Pons (tissue), 1 donor: ENCODE data around the gene NTN1.
"Not testable (repeated sequence)": the region's sequence is repeated elsewhere in the genome, so short reads cannot be mapped to it uniquely, and the experiment has no call there.

Experiments used
- DNase-seq: peaks from one replicate; pipeline ENCODE4 v3.0.0-alpha.2; 2016; ENCODE audit warnings: low spot score

The NTN1 gene

DNA sequence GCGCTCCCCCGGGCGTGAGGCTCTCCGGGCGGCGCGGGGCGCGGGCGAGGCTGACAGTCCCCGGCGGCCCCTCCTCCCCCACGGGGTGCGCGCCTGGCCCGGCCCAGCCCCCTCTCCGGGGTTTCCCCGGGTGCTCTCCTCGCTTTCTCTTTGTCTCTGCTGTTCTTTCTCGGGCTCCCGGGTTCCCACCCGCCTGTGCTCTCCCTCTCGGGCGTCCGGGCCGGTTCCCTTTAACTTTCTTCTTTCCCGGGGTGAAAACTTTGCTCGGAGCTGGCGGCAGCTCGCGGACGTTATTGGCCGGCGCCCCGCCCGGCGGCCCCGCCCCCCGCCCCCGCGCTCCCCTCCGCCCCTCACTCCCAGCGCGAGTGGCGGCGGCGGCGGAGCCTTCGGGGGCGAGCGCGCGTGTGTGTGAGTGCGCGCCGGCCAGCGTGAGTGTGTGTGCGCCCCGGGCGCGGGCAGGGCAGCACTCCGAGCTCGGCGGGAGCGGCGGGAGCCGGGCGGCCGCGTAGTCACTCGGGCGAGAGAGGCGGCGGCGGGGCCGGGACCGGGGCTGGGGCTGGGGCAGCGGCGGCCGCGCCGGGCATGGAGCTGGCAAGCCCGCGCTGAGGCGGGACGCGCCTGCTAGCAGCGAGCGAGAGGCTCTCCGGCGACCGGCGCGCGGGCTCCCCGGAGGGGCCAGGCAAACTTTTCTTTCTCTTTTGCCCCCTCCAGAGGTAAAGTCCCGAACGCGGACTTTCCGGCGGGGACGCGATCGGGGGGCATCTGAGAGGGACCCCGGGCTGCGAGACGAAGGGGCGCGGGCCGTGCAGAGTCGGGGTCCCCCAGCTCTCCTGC is at the start of gene NTN1:
Gene NTN1, plus strand, starts transcription at position 353 of the 834 bp plus-strand sequence. CDS start 864 bp downstream, outside the sequence.
- DNase-seq: no peak

DNA sequence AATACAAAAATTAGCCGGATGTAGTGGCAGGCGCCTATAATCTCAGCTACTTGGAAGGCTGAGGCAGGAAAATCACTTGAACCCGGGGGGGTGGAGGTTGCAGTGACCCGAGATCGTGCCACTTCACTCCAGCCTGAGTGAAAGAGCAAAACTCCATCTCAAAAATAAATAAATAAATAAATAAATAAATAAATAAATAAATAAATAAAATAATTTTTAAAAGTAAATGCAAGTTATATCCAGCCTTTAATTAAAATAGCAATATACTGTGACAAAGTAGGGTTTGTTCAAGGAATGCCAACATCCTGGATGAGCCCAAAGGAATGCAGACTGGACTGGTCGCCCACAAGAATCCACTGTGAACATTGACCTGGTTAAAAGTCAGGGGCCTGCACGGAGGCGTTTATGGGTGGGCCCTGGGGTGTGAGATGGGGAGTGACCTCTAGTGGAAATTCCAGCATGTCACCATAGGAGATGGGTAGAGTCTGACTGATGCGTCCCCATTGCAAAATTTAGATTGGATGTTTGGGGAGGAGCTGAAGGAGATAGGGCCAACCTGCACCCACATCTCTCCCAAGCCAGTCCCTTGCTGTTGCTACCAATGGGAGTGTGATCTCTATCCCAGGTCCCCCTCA is 46.1 kb upstream of the NTN1 start:
- no peak for DNase-seq

DNA sequence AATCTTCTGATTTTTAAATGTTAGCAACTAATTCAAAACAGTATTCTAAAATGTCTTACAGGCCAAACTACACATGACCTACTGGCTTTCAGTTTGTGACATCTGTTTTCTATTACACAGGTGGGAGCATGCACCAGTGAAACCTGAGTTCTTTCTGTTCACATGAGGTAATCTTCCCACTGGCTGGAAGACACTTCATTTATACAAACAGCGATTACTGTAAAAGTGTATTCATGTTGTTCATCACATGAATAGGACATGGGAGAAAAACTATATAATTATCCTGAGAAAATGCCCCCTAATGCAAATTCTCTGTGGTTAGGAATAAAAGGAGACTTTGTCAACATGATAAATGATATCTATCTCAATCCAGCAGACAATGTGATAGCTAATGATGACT is 44.7 kb upstream of the NTN1 start:
- DNase-seq: no peak

DNA sequence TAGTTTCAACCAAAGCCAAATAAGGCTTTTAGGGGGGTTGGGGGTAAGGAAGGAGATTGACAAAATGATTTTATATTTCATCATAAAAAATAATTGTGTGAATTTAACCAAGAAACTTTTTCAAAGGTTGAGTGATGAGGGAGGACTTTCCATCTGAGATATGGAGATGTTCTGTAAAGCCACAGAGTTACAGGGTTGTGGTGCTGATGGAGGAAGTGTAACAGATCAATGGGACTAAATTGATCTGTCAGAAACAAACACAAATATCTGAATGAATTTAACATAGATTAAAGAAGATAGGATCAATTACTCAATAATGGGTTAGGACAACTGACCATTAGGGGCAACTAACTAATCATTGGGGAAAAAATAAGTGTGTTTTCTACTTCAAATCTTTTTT is 41.6 kb upstream of the NTN1 start:
- no peak for DNase-seq

DNA sequence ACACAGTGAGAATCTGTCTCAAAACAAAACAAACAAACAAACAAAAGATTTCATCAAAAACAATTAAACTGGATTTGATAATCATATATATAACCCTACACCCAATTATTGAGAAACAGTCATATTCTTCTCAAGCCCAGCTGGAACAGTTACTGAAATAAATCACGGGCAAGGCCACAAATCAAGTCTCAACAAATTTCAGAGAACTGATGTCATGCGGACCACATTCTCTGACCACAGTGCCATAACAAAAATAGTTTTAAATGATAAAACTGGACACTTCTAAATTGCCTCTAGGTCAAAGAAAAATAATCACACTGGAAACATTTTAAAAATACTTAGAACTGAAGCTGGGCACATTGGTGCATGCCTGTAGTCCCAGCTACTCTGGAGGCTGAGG is 39.9 kb upstream of the NTN1 start:
- no peak for DNase-seq

DNA sequence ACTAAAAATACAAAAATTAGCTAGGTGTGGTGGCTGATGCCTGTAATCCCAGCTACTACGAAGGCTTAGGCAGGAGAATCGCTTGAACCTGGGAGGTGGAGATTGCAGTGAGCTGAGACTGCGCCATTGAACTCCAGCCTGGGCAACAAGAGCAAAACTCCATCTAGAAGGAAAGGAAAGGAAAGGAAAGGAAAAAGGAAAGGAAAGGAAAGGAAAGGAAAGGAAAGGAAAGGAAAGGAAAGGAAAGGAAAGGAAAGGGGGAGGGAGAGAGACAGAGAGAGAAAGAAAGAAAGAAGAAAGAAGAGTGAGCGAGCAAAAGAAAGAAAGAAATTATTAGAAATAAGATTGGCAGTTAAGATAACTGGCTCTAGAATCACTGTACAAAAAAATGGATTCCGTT is 37.1 kb upstream of the NTN1 start:
- DNase-seq: not testable (repeated sequence)

DNA sequence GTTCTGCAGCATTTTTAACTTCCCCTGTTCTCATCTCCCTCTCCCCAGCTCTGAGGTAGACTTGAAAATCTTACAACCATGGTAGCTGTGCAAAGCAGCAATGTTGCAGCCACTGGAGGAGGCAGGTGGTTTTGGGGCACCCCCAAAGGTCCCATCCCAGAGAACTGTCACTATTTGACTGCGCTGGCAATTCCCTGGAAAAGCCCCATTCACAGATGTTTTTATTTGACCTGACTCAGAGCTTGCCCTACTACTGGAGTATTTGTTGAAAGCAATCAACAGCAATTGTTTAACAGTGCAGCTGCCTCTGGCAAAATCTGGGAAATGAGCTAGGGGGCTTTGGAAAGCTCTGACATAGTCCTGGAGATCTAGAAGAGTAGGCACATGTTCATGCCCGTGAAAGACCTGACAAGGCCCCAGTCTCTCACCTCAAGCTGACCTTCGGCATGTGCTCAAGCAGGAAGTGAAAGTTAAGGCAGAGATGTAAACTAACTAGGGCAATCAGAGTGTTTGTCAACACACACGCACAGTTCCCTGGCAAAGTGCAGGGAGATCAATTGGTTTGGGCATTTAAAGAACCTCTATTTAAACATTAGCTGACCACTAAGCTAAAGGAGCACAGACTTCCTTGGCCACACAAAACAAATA is 36.1 kb upstream of the NTN1 start:
- no peak for DNase-seq

DNA sequence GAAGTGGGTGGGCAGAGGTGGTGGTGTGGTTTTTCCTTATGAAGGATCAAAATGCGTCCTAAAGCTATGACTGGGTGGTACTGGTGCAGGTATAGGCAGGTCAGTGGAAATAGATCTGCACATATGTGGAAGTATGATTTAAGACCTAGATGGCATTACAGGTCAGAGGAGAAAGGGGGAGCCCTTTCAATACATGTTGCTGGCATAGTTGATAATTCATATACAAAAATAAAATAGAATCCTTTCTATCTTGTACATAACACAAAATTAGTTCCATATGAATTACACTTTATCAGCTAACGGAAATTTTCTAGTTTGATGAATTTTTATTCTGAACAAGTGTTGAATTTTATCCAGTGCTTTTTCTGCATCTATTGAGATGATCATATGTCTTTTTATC is 35.0 kb upstream of the NTN1 start:
- DNase-seq: no peak

DNA sequence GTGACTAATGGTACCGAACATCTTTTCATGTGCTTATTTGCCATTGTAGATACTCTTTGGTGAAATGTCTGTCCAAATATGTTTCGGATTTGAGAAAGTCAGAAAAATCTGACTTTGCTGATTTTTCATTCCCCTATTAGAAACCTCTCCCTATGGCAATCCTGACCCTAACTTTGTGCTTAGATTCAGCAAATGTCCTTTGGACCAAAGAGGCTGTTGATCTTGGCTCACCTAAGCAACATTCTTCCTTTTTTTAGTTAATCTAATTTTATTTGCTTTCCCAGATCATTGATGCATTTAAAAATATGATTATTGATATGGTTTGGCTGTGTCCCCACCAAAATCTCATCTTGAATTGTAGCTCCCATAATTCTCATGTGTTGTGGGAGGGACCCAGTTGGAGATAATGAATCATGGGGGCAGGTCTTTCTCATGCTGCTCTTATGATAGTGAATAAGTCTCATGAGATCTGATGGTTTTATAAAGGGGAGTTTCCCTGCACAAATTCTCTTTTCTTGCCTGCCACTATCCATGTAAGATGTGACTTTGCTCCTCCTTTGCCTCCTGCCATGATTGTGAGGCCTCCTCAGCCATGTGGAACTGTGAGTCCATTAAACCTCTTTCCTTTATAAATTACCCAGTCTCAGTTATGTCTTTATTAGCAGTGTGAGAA is 32.9 kb upstream of the NTN1 start:
- not testable (repeated sequence) for DNase-seq

DNA sequence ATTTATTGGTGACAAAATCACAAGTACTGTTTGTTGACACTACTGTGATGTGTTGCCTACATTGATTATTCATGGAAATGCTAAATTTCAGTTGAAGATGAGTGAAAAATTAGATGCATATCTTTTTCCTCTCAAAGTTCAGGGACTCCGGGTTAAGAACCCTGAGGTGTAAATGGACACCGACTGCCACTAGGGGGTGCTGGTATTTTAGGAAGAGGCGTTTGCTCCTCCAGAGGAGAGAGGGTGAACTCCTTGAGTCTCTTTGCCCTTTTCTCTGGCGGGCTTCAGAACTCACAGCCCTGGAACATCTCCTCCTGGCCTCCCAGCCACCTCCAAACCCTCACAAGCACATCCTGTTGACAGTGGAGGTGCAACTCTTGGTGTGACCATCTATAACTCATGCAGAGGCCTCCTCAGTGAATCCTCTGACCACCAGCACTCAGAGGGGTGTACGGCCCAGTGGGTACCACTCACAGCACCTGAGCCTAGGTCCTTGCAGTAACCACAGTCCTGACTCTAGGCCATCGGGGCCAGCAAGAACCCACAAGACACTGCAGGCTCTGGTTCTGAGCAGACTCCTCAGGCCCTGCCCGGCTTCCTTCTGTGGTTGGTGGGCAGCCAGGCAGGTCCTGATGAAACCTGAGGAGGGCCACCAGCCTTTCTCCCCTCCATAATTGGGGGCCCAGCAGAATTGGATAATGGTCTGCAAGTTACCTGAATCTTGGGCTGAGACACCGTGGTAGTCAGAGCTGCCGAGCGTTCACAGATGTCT is 29.6 kb upstream of the NTN1 start:
- peak; percentile 65 for DNase-seq

DNA sequence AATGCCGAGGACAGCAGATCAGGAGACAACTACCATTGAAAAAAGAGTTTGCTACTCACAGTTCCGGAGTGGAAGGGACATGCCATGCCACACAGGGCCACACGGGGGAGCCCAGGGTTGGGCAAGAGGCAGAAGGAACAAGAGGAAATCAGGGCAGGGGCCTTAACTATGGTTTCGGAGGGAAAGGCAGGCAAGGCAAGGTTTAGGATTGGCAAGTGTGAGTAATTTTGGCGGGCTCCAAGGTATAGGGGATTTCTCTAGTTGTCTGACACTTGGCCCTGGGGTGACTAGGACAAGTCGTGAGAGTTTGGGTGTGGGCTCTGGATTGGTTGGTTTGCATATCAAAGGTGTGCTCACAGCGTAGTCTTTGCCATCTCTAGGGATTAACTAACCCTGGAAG is 27.0 kb upstream of the NTN1 start:
- DNase-seq: no peak

DNA sequence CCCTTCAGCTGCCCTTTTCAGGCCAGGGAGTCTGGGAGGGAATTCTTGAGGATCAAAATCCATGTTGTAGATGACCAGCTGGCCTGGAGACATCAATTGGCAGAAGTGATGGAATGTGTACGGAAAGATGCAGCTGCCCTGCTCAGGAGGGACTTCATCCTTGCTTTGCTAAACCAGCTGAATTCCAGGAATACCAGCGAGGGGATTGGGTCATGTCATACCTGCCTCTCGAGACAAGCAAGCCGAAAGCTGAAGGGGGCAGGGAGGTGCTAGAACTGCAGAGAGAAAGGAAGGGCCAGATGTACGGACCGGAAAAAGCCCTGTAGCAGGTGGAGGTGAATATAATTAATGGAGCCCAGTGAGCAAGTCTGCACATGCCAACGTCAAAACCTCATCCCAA is 25.6 kb upstream of the NTN1 start:
- DNase-seq: no peak

DNA sequence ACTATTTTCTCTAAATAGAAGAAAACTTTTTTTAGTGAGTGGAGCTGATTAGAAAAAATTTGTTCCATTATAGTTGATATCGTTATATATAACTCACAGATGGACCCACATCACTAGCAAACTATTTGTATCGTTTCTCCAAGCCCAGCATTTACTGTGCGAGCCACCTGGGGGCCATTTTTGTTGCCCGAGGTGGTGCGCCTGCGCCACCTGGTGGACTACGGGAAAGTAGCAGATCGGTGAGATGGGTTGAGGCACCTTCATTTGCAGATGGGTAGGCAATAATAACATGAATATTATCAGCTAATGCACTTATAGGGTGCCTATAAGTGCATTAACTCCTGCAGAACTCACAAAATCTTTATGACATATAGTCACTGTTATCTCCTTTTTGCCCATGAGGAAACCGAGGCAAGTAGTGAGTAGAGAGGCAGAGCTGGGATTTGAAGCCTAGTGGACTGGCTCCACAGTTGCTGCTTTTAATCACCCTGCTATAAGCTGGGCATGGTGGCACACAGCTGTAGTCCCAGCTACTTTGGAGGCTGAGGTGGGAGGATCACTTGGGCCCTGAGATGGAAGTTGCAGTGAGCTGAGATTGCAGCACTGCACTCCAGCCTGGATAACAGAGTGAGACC is 23.2 kb upstream of the NTN1 start:
- no peak for DNase-seq

DNA sequence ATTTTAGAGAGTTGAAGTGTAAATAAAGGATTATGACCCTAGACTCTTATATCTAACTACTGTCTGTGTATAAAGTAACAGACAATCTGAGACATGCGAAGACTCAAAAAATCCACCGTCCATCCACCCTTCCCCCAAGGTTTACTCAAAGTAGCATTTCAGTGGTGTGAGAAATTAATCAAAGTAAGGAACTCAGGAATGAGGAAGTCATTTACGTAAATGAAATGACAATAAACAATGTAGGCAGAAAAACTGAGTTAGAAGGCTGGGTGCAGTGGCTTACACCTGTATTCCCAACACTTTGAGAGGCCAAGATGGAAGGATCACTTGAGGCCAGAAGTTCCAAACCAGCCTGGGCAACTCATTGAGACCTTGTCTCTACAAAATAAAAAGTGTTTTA is 19.8 kb upstream of the NTN1 start:
- DNase-seq: no peak

DNA sequence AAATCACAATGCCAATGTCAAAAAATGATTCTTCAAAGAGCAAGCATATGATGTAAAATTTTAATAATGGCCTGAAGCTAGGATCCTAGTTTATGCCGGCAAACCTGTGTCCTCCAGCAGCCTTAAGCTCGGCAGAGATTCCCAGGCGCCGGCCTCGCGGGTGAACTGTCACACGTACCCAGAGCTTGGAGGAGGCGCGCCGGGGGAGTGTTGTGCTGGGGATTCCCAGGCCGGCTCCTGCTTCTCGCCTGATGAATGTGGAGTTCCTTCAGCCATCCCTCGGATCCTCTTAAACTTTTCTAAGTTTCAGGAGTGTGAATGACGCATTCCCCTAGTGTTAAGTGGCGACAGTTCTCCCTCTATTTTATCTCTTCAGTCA is 19.1 kb upstream of the NTN1 start:
- DNase-seq: no peak

DNA sequence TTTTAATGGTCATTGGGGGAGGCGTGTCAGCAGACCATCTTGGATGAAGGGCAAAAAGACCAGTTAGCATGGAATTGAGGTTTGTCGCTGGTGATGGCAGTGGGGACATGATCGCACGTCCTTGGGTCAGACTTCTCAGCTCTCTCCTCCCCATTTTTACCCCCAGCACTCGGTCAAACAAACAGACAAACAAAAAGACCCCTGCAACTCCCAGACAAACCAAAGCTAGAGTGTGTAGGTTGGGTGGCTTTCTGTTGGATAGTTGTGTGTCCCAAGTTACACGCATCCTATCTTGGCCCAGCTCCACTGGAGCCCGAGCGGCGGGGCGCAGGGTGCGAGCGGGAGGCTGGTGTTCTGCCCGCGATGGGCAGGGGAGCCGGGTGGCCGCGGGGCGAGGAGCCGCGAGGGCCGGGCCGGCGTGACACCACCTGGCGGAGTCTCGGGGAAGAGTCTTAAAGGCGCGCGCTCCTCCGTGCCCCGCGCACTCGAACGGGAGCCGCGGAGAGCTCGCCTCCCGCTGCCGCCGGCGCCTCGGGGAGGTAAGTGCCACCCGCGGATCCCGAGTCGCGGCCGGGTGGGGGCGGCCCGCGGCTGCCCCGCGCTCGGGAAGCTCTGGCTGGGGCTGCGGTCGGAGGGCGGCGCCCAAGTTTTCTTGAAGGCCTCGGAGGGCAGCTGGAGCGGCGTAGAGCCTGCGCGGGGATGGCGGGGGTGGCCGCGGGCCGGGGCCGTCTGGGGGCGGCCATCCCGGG is 18.5 kb upstream of the NTN1 start:
- DNase-seq: no peak

DNA sequence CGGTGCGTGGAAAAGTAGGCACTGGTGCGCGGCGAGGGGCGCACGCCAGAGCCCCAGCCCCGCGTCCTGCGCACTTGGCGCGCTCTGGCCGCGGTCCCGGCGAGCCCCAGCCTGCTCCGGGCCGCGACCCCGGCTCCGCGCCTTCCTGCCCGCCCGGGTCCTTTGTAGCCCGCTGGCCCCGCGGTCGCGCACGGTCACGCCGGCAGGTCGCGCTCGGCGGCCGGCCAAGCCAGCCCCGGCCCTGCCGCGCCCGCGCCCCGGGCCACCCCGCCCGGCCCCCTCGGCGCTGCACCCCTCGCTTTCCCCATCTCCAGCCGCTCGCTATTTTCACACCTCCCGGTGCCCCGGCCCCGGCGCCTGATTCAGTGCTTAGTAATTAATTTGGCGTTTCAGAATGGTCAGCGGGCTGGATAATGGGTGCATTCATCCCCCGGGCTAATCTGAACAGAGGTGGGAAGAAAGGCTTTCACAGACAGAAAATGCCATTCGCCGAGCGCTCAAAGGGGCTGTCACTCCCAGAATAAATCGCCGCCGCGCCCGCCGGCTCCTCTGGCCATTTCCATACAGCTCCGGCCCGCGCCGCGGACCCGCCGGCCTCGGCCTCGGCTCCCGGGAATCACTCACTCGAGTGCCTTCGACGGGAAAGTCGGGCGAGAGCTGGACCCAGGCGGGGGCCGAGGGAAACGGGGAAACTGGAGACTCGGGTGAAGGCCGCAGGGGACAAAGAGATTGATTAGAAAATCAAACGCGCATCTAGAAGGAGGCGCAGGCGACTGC is 17.8 kb upstream of the NTN1 start:
- DNase-seq: no peak

DNA sequence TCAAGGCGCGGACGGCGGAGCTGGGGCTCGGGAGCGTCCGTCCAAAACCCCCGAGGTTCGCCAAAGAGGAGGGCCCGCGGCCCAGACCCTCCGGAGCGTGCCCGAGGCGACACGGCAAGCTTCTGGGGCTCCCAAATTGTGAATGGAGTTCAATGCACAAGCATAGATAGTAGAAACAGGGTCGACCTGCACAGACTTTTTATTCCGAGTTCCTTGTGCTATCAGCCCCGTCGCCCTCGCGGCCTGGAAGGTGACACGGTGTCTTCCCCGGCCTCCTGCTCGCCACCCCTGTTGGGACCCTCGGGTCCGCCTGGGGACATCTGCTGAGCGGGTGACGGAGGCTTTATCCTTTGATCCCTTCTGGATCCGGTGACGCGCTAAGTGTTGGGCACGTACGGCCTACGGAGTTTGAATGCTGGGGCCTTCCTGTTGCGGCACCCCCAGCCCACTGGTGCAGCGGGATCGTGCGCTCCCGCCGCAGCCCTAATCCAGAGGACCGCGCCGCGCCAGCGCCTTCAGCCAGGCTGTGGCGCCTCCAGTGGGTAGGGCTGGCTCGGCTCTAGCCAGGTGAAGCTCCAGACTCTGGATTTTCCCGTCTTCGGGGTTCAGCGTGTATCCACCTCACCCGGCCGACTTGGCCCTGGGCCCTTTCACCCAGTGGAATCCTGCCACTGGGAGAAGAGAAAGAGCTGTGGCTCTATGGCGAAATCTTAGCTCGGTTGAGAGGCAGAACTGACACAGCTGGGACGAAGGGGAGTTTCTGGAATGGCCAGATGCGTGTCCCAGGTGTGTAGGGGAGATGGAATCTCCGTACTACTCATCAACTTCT is 17.0 kb upstream of the NTN1 start:
- no peak for DNase-seq

DNA sequence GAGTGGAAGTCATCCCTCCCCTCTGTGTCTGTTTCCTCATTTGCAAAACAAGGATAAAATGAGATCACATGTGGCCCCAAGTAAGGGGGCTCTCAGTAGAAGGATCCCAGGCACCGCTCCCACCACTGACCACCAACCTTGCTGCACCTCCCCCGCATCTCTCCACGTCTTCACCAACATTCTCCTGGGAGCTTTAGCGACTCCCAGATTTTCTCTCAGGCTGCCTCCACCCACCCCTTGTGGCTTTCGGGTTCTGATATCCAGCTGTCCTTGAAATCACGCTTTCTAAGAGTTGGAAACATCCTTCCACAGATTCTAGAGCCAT is 16.4 kb upstream of the NTN1 start:
- no peak for DNase-seq
